Stimulated activated memory B cell treated with anti-CD40 and anti-IgM and Interleukin-4, amounts not matched to agents 10 μg/mL and 1 μg/mL and 100 μg/mL, for 72 hours (primary cell): ENCODE measurements around the gene CCDC85C.

Experiments
- ATAC-seq: fragments of 150-1000 bp; cut with Tn5 transposase; 2 replicates; pipeline ENCODE4 v1.10.0; 2021
- H3K27ac Mint-ChIP-seq: one replicate; pipeline ENCODE4 v1.8.0; 2022; ENCODE audit warnings: mild to moderate bottlenecking, mixed read lengths
- H3K27me3 Mint-ChIP-seq: one replicate; pipeline ENCODE4 v1.8.0; 2022; ENCODE audit warnings: mixed read lengths
- H3K36me3 Mint-ChIP-seq: one replicate; pipeline ENCODE4 v1.8.0; 2022; ENCODE audit warnings: mixed read lengths
- H3K4me1 Mint-ChIP-seq: one replicate; pipeline ENCODE4 v1.8.0; 2022; ENCODE audit warnings: mixed read lengths
- H3K4me3 Mint-ChIP-seq: one replicate; pipeline ENCODE4 v1.8.0; 2022; ENCODE audit warnings: mild to moderate bottlenecking, moderate library complexity, mixed read lengths
- H3K9me3 Mint-ChIP-seq: one replicate; pipeline ENCODE4 v1.8.0; 2022; ENCODE audit warnings: mixed read lengths

The CCDC85C gene

DNA sequence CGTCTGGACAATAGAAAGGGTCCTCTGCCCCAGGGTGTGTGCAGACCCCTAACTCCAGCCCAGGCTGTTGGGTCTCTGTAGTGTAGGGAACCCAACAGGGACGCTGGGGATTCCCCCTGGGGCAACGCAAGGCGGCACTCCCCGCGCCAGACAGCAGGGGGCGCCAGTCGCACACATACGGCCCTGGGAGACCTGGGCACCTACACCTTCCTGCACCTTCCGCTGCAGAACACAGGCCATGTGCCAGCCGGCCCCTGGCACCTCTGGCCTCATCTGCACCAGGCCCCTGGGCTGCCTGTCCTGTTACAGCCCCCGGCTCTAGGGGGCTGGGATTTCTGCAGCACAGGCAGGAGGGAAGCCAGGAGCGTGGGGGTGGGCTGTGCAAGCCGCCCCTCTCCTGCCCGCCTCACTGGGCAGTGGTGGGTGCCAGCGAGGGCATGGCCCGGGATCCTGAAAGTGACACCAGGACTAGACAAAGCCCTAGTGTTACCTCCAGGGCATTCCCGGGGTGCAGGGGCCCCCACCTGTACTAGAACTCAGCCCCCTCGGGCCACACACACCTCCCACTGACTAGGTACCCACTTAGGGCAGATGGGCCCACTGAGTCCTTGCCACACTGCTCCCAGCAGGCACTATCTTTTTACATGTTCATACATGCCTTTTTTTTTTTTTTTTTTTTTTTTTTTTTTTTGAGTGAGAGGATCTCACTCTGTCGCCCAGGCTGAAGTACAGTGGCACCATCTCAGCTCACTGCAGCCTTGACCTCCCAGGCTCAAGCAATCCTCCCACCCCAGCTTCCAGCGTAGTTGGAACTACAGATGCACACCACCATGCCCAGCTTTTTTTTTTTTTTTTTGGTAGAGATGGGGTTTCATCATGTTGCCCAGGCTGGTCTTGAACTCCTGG lies 85.3 kb downstream of the CCDC85C start:
- no peak overlapping the region for H3K27ac Mint-ChIP-seq
- H3K4me3 Mint-ChIP-seq, result no peak overlapping the region
- no peaks in the 10 kb centered on the region for H3K9me3 Mint-ChIP-seq
- no peaks in the 10 kb centered on the region for H3K36me3 Mint-ChIP-seq
- H3K4me1 Mint-ChIP-seq, result peaks cover 8% of the 10 kb centered on the region
- peak; percentile 72 for ATAC-seq
- no peaks in the 10 kb centered on the region for H3K27me3 Mint-ChIP-seq

DNA sequence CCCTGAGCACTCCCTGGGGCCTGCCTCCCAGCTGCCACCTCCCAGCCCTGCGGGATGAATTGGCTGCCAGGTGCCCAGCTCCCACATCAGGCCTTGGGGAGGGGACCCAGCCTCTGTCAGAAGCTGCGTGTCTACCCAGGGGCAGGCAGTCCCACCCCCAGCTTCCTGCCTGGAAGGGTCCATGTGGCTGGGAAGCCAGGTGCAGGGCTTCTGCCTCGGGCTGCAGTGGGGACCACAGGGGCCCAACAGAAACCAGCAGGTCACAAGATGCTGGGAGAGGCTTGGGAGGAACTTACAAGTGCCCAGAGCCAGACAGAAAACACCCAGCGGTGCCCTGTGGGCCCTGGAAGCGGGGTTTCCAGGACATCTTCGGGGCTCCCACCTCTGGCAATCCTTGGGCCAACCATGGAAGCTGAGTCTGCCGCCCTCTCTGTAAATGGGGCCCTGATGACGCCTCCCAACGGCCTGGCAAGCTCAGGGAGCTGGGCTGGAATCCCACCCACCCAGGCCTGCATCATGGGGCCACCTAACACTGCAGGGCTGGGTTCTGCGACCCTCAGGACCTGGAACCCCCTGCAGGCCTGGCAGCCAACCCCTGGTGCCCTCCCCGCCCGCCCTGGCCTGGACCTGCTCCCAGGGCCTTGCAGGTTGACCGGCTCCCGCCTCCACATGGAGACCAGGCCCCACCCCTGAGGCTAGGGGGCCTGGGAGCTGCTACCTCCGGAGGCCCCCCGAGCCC lies 86.2 kb downstream of the CCDC85C start:
- H3K27ac Mint-ChIP-seq, result no peak overlapping the region
- ATAC-seq, result no peak
- no peaks in the 10 kb centered on the region for H3K9me3 Mint-ChIP-seq
- H3K27me3 Mint-ChIP-seq, result no peaks in the 10 kb centered on the region
- peaks cover 13% of the 10 kb centered on the region for H3K4me1 Mint-ChIP-seq
- no peak overlapping the region for H3K4me3 Mint-ChIP-seq
- no peaks in the 10 kb centered on the region for H3K36me3 Mint-ChIP-seq

GRCh38 chr14:99516871-99517642 lies 87.0 kb downstream of the CCDC85C start:
- H3K4me1 Mint-ChIP-seq, result peaks cover 13% of the 10 kb centered on the region
- H3K9me3 Mint-ChIP-seq, result no peaks in the 10 kb centered on the region
- H3K36me3 Mint-ChIP-seq, result no peaks in the 10 kb centered on the region
- no peaks in the 10 kb centered on the region for H3K27me3 Mint-ChIP-seq
- no peak overlapping the region for H3K27ac Mint-ChIP-seq
- no peak for ATAC-seq
- no peak overlapping the region for H3K4me3 Mint-ChIP-seq

DNA sequence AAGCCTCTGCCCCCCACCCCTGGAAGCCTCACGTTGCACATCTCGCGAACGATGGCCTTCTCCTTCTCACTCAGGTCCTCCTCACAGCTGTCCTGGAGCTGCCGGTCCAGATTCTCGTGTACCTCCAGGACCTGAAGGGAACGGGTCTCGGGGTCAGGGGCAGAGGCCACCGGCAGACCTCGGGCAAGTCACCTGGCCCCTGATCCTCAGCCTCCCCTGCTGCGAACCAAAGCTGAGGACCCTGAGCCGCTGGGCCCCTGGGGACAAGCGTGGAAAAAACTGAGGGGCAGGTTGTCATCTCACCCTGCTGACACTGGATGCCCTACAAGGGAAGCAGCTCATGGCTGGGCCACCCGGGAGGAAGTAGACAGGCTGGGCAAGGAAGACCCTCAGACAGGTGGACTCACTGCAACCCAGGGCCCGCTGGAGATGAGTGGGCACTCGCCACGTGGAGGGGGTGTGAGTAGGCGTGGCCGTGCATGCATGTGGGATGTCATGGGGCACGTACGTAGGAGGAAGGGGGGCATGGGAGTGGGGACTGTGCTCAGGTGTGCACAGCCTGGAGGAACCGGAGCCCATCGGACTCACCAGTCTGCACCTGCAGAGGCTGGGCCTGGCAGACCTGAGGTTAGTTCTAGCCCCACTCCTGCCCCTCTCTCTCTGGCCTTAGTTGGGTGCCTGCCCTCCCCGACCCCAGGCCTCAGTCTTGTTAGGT lies 87.7 kb downstream of the CCDC85C start:
- H3K27ac Mint-ChIP-seq, result no peak overlapping the region
- peaks cover 13% of the 10 kb centered on the region for H3K4me1 Mint-ChIP-seq
- no peaks in the 10 kb centered on the region for H3K27me3 Mint-ChIP-seq
- H3K9me3 Mint-ChIP-seq, result no peaks in the 10 kb centered on the region
- H3K4me3 Mint-ChIP-seq, result no peak overlapping the region
- ATAC-seq, result no peak
- H3K36me3 Mint-ChIP-seq, result no peaks in the 10 kb centered on the region

- H3K36me3 Mint-ChIP-seq, result no peaks in the 10 kb centered on the region
- no peaks in the 10 kb centered on the region for H3K27me3 Mint-ChIP-seq
- H3K9me3 Mint-ChIP-seq, result no peaks in the 10 kb centered on the region
- ATAC-seq, result no peak
- no peak overlapping the region for H3K27ac Mint-ChIP-seq
- peaks cover 13% of the 10 kb centered on the region for H3K4me1 Mint-ChIP-seq
- H3K4me3 Mint-ChIP-seq, result no peak overlapping the region
Observed at GRCh38 chr14:99515301-99516155, 88.5 kb downstream of the CCDC85C start.

- peak overlapping the region; percentile 48 for H3K27ac Mint-ChIP-seq
- peaks cover 13% of the 10 kb centered on the region for H3K4me1 Mint-ChIP-seq
Observed at GRCh38 chr14:99514552-99515300, 89.3 kb downstream of the CCDC85C start.

GRCh38 chr14:99513946-99514551 lies 90.0 kb downstream of the CCDC85C start:
- Mint-ChIP-seq H3K27ac (peak overlapping the region; percentile 48), H3K36me3 (peaks cover 8% of the 10 kb centered on the region), H3K4me1 (peaks cover 13% of the 10 kb centered on the region), H3K9me3 (no peaks in the 10 kb centered on the region), H3K27me3 (no peaks in the 10 kb centered on the region), H3K4me3 (no peak overlapping the region)
- no peak for ATAC-seq

More at GRCh38 chr14:99514552-99515300, 89.3 kb downstream of the CCDC85C start:
- peaks cover under 1% of the 10 kb centered on the region for H3K36me3 Mint-ChIP-seq
- no peak overlapping the region for H3K4me3 Mint-ChIP-seq
- H3K27me3 Mint-ChIP-seq, result no peaks in the 10 kb centered on the region
- no peak for ATAC-seq
- no peaks in the 10 kb centered on the region for H3K9me3 Mint-ChIP-seq

- H3K27ac Mint-ChIP-seq, result no peak overlapping the region
- H3K4me1 Mint-ChIP-seq, result peaks cover 13% of the 10 kb centered on the region
- peaks cover 16% of the 10 kb centered on the region for H3K36me3 Mint-ChIP-seq
Observed at GRCh38 chr14:99513183-99513694, 90.8 kb downstream of the CCDC85C start.

GRCh38 chr14:99512571-99513182 lies 91.3 kb downstream of the CCDC85C start:
- Mint-ChIP-seq H3K4me3 (no peak overlapping the region), H3K9me3 (no peaks in the 10 kb centered on the region), H3K36me3 (peaks cover 21% of the 10 kb centered on the region), H3K4me1 (peaks cover 13% of the 10 kb centered on the region), H3K27ac (no peak overlapping the region), H3K27me3 (no peaks in the 10 kb centered on the region)
- ATAC-seq, result no peak

More at GRCh38 chr14:99513183-99513694, 90.8 kb downstream of the CCDC85C start:
- H3K27me3 Mint-ChIP-seq, result no peaks in the 10 kb centered on the region
- H3K4me3 Mint-ChIP-seq, result no peak overlapping the region
- ATAC-seq, result no peak
- no peaks in the 10 kb centered on the region for H3K9me3 Mint-ChIP-seq

DNA sequence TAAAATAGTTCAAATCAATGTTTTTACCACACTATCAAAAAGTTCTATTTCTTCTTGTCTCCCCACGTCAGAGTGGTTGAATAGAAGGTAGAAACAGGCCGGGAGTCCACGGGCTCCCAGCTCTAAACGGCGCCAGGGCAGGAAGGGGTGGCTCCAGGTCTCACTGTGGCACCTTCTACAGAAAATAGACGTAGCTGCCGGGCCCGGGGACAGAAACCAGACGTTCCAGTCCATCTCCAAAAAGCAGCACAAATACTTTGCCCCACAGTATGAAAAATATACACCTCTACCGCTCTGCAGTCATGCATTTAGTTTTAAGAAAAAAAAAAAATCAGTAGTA lies 91.9 kb downstream of the CCDC85C start:
- Mint-ChIP-seq H3K4me3 (no peak overlapping the region), H3K27me3 (no peaks in the 10 kb centered on the region), H3K27ac (no peak overlapping the region), H3K9me3 (no peaks in the 10 kb centered on the region), H3K4me1 (peaks cover 13% of the 10 kb centered on the region), H3K36me3 (peaks cover 27% of the 10 kb centered on the region)
- ATAC-seq, result no peak

DNA sequence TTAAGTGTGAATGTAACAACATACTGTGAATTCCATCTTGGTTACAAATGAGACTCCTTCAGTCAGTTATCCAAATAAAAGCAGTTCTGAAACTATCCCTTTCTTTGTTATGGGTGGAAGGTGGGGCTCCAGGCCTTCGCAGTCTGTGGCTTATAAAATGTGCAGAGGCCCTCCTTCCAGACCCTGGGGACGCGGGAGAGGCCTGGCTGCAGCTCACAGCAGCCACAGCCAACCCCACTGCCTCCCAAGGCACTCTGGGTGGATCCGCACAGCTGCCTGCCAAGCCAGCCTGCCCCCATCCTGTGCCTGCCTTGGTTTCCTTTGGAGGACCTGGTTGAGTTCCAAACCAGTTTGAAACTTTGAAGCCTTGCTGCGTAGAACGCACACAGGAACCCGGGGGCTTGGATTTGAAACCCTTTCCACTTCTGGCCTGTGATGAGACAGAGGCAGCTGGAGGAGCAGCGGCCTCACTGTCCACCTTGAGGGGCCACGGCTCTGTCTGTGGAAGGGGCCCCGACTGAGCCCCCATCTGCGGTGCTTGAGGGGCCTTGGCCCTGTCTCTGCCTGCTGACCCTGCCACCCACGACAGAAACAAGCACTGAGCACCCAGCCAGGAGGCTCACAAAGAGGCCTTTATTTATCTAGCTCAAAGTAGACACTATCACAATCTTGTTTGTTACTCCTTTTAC lies 92.4 kb downstream of the CCDC85C start:
- H3K4me1 Mint-ChIP-seq, result peaks cover 13% of the 10 kb centered on the region
- peaks cover 32% of the 10 kb centered on the region for H3K36me3 Mint-ChIP-seq
- no peaks in the 10 kb centered on the region for H3K27me3 Mint-ChIP-seq

DNA sequence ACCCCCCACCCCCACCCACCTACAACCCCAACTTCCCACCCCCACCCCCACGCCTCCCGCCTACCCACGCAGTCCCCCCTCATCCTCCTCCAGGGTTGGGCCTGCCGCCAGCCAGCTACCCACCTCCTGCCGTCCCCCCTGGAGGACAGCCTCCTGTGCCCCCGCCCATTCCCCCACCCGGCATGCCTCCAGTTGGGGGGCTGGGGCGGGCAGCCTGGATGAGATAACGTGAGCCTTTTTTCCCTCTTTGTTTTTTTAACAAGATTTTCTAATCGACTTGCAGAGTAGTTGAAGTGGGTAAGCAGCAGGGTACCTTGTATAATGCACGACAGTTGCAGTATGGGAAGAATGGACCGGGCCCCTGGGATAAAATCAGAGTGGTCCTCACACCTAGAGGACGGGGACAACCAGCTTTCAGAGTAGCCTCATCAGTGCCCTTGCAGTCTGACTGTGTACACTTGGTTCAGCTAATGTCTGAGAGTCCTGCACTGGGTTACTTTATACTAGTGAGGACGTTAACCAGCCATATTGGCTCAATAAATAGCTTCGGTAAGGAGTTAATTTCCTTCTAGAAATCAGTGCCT lies 93.4 kb downstream of the CCDC85C start:
- Mint-ChIP-seq H3K4me1 (peaks cover 13% of the 10 kb centered on the region), H3K27ac (no peak overlapping the region), H3K4me3 (no peak overlapping the region), H3K36me3 (peaks cover 41% of the 10 kb centered on the region), H3K27me3 (no peaks in the 10 kb centered on the region), H3K9me3 (no peaks in the 10 kb centered on the region)
- ATAC-seq, result no peak

More for the DNA sequence above, 92.4 kb downstream of the CCDC85C start:
- ATAC-seq, result no peak
- Mint-ChIP-seq H3K4me3 (no peak overlapping the region), H3K9me3 (no peaks in the 10 kb centered on the region), H3K27ac (no peak overlapping the region)
